Mesothelial cell of epicardium (in vitro differentiated cells): ENCODE results near the gene KAT7. TPM values are rescaled to one million over a fixed set of nuclear protein-coding genes. Genes with fewer than 3 reads are reported as not detected.

ENCODE experiments used
- DNase-seq, 2 experiments: peaks; one replicate each; pipeline ENCODE4 v3.0.0; 2021; ENCODE audit warnings: low spot score in 2 of 2; ENCODE audit not compliant: unreplicated experiment in 2 of 2
- H3K27ac Mint-ChIP-seq: 2 replicates; pipeline ENCODE4 v1.8.0; 2021; ENCODE audit warnings: mixed read lengths
- H3K27me3 Mint-ChIP-seq: 2 replicates; pipeline ENCODE4 v1.8.0; 2021; ENCODE audit warnings: low read depth, mixed read lengths
- H3K36me3 Mint-ChIP-seq: 2 replicates; pipeline ENCODE4 v1.8.0; 2021; ENCODE audit warnings: mixed read lengths
- H3K4me1 Mint-ChIP-seq: 2 replicates; pipeline ENCODE4 v1.8.0; 2021; ENCODE audit warnings: mixed read lengths
- H3K4me3 Mint-ChIP-seq: 2 replicates; pipeline ENCODE4 v1.8.0; 2021; ENCODE audit warnings: mild to moderate bottlenecking, moderate library complexity, mixed read lengths
- H3K9me3 Mint-ChIP-seq: 2 replicates; pipeline ENCODE4 v1.8.0; 2021; ENCODE audit warnings: mixed read lengths
- total RNA-seq: library from RNA; stranded (reverse); gene quantifications from 3 replicates; pipeline ENCODE4 v1.2.1, GENCODE V29; 2021
- TF ChIP-seq, protein P1 (sequence below): fragments of 200-600 bp; sonication (generic); IDR thresholded peaks from one replicate; pipeline ENCODE4 v1.5.0; 2021; ENCODE audit warnings: antibody characterized with exemption; ENCODE audit not compliant: unreplicated experiment

The KAT7 gene
- total RNA-seq, 1 donor from 2014 or later: 66.7 TPM

- no peak for DNase-seq
- Mint-ChIP-seq H3K4me1 (peaks cover 12% of the 10 kb centered on the region), H3K36me3 (peaks cover 20% of the 10 kb centered on the region), H3K27me3 (no peaks in the 10 kb centered on the region), H3K9me3 (no peaks in the 10 kb centered on the region), H3K4me3 (no peak overlapping the region), H3K27ac (no peak overlapping the region)
- TF ChIP-seq, protein P1, sequence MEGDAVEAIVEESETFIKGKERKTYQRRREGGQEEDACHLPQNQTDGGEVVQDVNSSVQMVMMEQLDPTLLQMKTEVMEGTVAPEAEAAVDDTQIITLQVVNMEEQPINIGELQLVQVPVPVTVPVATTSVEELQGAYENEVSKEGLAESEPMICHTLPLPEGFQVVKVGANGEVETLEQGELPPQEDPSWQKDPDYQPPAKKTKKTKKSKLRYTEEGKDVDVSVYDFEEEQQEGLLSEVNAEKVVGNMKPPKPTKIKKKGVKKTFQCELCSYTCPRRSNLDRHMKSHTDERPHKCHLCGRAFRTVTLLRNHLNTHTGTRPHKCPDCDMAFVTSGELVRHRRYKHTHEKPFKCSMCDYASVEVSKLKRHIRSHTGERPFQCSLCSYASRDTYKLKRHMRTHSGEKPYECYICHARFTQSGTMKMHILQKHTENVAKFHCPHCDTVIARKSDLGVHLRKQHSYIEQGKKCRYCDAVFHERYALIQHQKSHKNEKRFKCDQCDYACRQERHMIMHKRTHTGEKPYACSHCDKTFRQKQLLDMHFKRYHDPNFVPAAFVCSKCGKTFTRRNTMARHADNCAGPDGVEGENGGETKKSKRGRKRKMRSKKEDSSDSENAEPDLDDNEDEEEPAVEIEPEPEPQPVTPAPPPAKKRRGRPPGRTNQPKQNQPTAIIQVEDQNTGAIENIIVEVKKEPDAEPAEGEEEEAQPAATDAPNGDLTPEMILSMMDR: no peak
Observed at GRCh38 chr17:49834118-49834743, 45.8 kb downstream of the KAT7 start.

DNA sequence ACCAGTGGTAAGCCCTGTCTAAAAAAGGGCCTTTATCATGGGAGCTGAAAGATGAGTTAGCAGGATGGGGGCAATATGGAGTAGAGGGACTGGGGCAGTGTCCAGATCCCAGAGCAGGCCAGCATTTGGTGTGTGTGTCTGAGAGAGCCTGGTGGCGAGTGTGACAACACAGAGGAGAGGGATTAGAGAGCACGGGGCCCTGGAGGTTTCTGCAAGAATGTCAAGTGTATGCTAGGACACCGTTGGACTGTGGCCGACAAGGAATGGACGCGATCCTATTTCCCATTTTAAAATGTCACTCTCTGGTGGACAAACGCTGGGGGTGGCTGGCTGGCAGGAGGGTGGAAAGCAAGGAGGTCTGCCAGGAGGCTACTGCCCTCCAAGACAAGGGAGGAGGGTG, 47.0 kb downstream of the KAT7 start:
- peaks cover 12% of the 10 kb centered on the region for H3K4me1 Mint-ChIP-seq
- H3K4me3 Mint-ChIP-seq: no peak overlapping the region
- DNase-seq: no peak
- H3K9me3 Mint-ChIP-seq: no peaks in the 10 kb centered on the region
- H3K36me3 Mint-ChIP-seq: peaks cover 20% of the 10 kb centered on the region
- TF ChIP-seq, protein P1: no peak
- no peak overlapping the region for H3K27ac Mint-ChIP-seq
- H3K27me3 Mint-ChIP-seq: no peaks in the 10 kb centered on the region

DNA sequence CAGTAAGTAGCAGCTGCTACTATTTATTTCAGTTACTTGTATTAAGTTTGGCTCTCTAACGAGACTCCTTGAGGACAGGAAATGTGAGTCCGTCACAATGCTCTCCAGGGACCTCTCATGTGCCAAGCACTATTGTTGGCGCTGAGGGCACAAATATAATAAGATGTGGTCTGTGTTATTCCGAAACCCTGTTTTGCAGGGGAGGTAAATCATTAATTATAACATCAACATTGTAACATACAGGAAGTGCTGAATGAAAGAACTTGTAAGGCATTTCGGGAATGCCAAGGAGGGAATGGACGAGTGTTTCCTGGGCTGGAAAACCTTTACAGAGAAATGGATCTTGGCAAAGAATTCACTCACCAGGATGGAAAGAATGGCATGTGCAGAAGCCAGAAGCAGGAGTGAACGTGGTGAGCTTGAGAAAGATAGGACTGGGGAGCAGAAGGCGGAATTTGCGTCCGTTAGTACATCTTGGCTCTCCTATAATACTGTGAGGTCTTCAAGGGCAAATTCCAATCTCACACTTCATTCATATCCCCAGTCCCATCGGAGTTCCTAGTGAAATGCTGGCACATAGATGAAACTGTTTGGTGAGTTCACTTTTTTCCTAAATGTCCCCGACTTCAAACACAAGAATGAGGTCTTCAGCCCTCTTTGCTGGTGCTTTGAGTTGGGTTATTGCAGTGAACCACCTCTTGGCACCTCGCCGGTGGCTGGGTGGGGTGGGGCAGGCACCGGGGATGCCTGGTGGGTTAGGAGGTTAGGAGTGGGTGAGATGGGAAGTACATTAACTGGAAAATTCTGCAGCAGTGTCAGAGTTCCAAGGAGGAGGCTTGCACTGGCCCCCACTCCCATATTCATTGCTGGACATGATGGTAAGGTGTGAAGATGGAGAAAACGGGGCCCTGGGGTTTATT, 47.9 kb downstream of the KAT7 start:
- H3K27ac Mint-ChIP-seq: no peak overlapping the region
- peaks cover 12% of the 10 kb centered on the region for H3K4me1 Mint-ChIP-seq
- no peak for DNase-seq
- H3K9me3 Mint-ChIP-seq: no peaks in the 10 kb centered on the region
- no peak overlapping the region for H3K4me3 Mint-ChIP-seq
- TF ChIP-seq, protein P1: no peak
- no peaks in the 10 kb centered on the region for H3K27me3 Mint-ChIP-seq
- peaks cover 20% of the 10 kb centered on the region for H3K36me3 Mint-ChIP-seq

- Mint-ChIP-seq H3K4me1 (peaks cover 22% of the 10 kb centered on the region), H3K27ac (no peak overlapping the region)
Observed at GRCh38 chr17:49839455-49839854, 51.0 kb downstream of the KAT7 start.

GRCh38 chr17:49841548-49841947, 53.1 kb downstream of the KAT7 start:
- Mint-ChIP-seq H3K4me1 (peaks cover 12% of the 10 kb centered on the region), H3K27ac (no peak overlapping the region), H3K27me3 (no peaks in the 10 kb centered on the region), H3K4me3 (no peak overlapping the region), H3K9me3 (no peaks in the 10 kb centered on the region), H3K36me3 (peaks cover 1% of the 10 kb centered on the region)
- no peak for DNase-seq
- TF ChIP-seq, protein P1: no peak

More at GRCh38 chr17:49839455-49839854, 51.0 kb downstream of the KAT7 start:
- Mint-ChIP-seq H3K9me3 (no peaks in the 10 kb centered on the region), H3K4me3 (no peak overlapping the region), H3K36me3 (peaks cover 3% of the 10 kb centered on the region), H3K27me3 (no peaks in the 10 kb centered on the region)
- TF ChIP-seq, protein P1: no peak
- DNase-seq: no peak
